ENCODE measurements around the gene LCA5.

Gene LCA5

GRCh38 chr6:79436241-79436640 is 101.0 kb downstream of the LCA5 start:
- no peak overlapping the region for H3K4me3 ChIP-seq (ENCODE audit: low read depth, low read length)
- DNase-seq (ENCODE audit: low read depth), result no peak

GRCh38 chr6:79435746-79436145 is 101.5 kb downstream of the LCA5 start:
- no peak overlapping the region for H3K4me3 ChIP-seq (ENCODE audit: low read depth, low read length)
- TF ChIP-seq CTCF (IDR thresholded peaks at IDR 0.05; ENCODE audit: insufficient read depth, low read depth, low read length, missing control alignments), result no peak
- no peak for DNase-seq (ENCODE audit: low read depth)

More at GRCh38 chr6:79436241-79436640, 101.0 kb downstream of the LCA5 start:
- TF ChIP-seq CTCF (IDR thresholded peaks at IDR 0.05; ENCODE audit: insufficient read depth, low read depth, low read length, missing control alignments), result no peak
